Spinal cord (tissue), 10 donors: ENCODE measurements around the gene CTNNA2. TPM values are rescaled to one million over a fixed set of nuclear protein-coding genes. Genes with fewer than 3 reads are reported as not detected.

Experiments
- DNase-seq, 6 donors: peaks; one replicate each; pipeline versions ENCODE4 v3.0.0 to v3.0.0-alpha.2; 2013 to 2015; ENCODE audit warnings: low spot score in 6 of 6, low read depth in 4 of 6
- H3K27ac ChIP-seq: one replicate; pipeline ENCODE4 v1.5.1; 2013; ENCODE audit warnings: low read depth, low read length, control low read depth
- H3K27me3 ChIP-seq: one replicate; pipeline ENCODE4 v1.6.1; 2013; ENCODE audit warnings: low read length; ENCODE audit not compliant: control insufficient read depth, insufficient read depth
- H3K36me3 ChIP-seq: one replicate; pipeline ENCODE4 v1.6.1; 2013; ENCODE audit warnings: low read length; ENCODE audit not compliant: control insufficient read depth, insufficient read depth
- H3K4me1 ChIP-seq: one replicate; pipeline ENCODE4 v1.6.1; 2013; ENCODE audit warnings: low read length; ENCODE audit not compliant: control insufficient read depth, insufficient read depth
- H3K4me3 ChIP-seq: one replicate; pipeline ENCODE4 v1.5.1; 2013; ENCODE audit warnings: low read depth, low read length, control low read depth
- H3K9me3 ChIP-seq: one replicate; pipeline ENCODE4 v1.6.1; 2013; ENCODE audit warnings: low read length; ENCODE audit not compliant: control insufficient read depth, insufficient read depth
- WGBS: methylation state at CpG from one replicate; pipeline ENCODE4 v1.1.5; 2013; ENCODE audit warnings: missing lambda C conversion rate; ENCODE audit not compliant: insufficient coverage; 5-methylcytosine and 5-hydroxymethylcytosine counted together
- polyA plus RNA-seq, 2 donors: library from polyadenylated mRNA; unstranded; fragments of 120-200 nt; gene quantifications; one replicate each; pipeline ENCODE4 v1.2.1, GENCODE V29; 2013; ENCODE audit not compliant: insufficient read length in 2 of 2
- total RNA-seq, 2 donors: library from RNA; depleted of rRNA in 1 of 2; stranded (reverse); fragments of 120-200 nt in 1 of 2; fragments of >200 nt in 1 of 2; gene quantifications; one replicate each; pipeline versions ENCODE4 v1.2.3 to v1.2.4, GENCODE V29; 2013 to 2014
- donor health status: healthy.

Gene CTNNA2
- total and polyA plus RNA-seq, 4 donors, result 42.4 to 117 (median 84.7) TPM

- no peak overlapping the region for H3K27ac ChIP-seq
- DNase-seq, result no peak
- no peaks in the 10 kb centered on the region for H3K9me3 ChIP-seq
- no peaks in the 10 kb centered on the region for H3K4me1 ChIP-seq
- H3K36me3 ChIP-seq, result no peaks in the 10 kb centered on the region
- 81% methylated on average over 8 of the region's 13 CpGs for WGBS
- H3K27me3 ChIP-seq, result no peaks in the 10 kb centered on the region
- no peak overlapping the region for H3K4me3 ChIP-seq
Measured at GRCh38 chr2:80545420-80546210, 1032.8 kb downstream of the CTNNA2 start.

- WGBS, result 100% methylated on average over 1 of the region's 1 CpG
- DNase-seq, result no peak
- no peaks in the 10 kb centered on the region for H3K9me3 ChIP-seq
- H3K27ac ChIP-seq, result no peak overlapping the region
- no peaks in the 10 kb centered on the region for H3K36me3 ChIP-seq
- H3K4me1 ChIP-seq, result no peaks in the 10 kb centered on the region
- no peaks in the 10 kb centered on the region for H3K27me3 ChIP-seq
- no peak overlapping the region for H3K4me3 ChIP-seq
Measured at GRCh38 chr2:80546766-80547165, 1033.9 kb downstream of the CTNNA2 start.

GRCh38 chr2:80547344-80547743, 1034.5 kb downstream of the CTNNA2 start:
- H3K9me3 ChIP-seq, result no peaks in the 10 kb centered on the region
- H3K4me1 ChIP-seq, result no peaks in the 10 kb centered on the region
- no peak for DNase-seq
- H3K36me3 ChIP-seq, result no peaks in the 10 kb centered on the region
- H3K4me3 ChIP-seq, result no peak overlapping the region
- H3K27ac ChIP-seq, result no peak overlapping the region
- no peaks in the 10 kb centered on the region for H3K27me3 ChIP-seq

DNA sequence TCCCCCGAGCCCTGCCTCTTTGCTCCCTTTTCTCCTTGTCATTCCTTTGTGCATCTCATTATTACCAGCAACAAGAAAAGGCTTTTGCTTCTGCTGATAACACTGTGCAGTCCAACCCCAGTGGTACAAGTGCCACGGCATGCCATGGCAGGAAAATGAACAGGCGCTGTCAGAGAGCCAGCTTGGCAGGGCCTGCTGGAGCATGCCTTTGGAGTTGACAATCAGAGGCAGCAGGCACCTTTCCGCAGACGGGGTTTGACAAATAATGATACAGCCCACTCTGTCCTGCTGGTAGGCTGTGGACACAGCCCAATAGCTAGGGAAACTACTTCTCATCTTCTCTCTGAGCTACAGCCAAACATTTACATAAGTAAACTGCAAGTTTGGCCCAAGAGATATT, 1035.6 kb downstream of the CTNNA2 start:
- no peaks in the 10 kb centered on the region for H3K9me3 ChIP-seq
- DNase-seq, result peak in 2 of 6 donors; percentile 54 to 60
- H3K4me3 ChIP-seq, result no peak overlapping the region
- H3K4me1 ChIP-seq, result no peaks in the 10 kb centered on the region
- H3K27ac ChIP-seq, result no peak overlapping the region
- H3K27me3 ChIP-seq, result no peaks in the 10 kb centered on the region
- WGBS, result 60% methylated on average over 3 of the region's 5 CpGs
- no peaks in the 10 kb centered on the region for H3K36me3 ChIP-seq

GRCh38 chr2:80549901-80550300, 1037.0 kb downstream of the CTNNA2 start:
- no peaks in the 10 kb centered on the region for H3K9me3 ChIP-seq
- H3K36me3 ChIP-seq, result no peaks in the 10 kb centered on the region
- H3K27me3 ChIP-seq, result no peaks in the 10 kb centered on the region
- WGBS, result no CpG with 5 or more reads among the region's 3 CpGs
- DNase-seq, result no peak
- H3K4me3 ChIP-seq, result no peak overlapping the region
- no peak overlapping the region for H3K27ac ChIP-seq
- H3K4me1 ChIP-seq, result no peaks in the 10 kb centered on the region

GRCh38 chr2:80560326-80560725, 1047.5 kb downstream of the CTNNA2 start:
- Histone ChIP-seq H3K4me1 (no peaks in the 10 kb centered on the region), H3K4me3 (no peak overlapping the region), H3K27ac (no peak overlapping the region), H3K36me3 (no peaks in the 10 kb centered on the region), H3K9me3 (no peaks in the 10 kb centered on the region), H3K27me3 (no peaks in the 10 kb centered on the region)
- WGBS, result 71% methylated on average over 1 of the region's 4 CpGs
- peak in 1 of 6 donors; percentile 51 for DNase-seq

- H3K27ac ChIP-seq, result no peak overlapping the region
- H3K4me3 ChIP-seq, result no peak overlapping the region
- 25% methylated on average over 1 of the region's 3 CpGs for WGBS
- H3K27me3 ChIP-seq, result no peaks in the 10 kb centered on the region
- DNase-seq, result peak in 1 of 6 donors; percentile 20
- no peaks in the 10 kb centered on the region for H3K4me1 ChIP-seq
- no peaks in the 10 kb centered on the region for H3K36me3 ChIP-seq
- H3K9me3 ChIP-seq, result no peaks in the 10 kb centered on the region
Measured at GRCh38 chr2:80568011-80568410, 1055.2 kb downstream of the CTNNA2 start.

DNA sequence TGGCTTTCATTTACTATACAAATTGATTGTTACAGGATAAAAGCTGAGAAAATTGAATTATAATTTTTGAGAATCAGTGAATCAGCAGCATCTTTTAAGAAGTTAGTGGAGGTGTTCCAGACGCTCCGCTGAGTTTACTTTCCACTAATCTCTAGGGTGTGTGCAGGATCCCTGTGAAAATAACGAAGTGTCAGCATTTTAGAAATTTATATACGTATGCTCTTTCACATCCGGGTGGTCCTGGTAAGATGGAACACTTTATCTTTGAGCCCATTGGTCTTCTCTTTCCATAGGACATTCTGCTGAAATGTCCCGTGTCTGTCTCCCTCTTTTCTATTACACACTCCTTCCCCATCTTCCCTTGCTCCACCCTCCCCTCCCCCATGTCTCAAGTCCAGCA, 1060.3 kb downstream of the CTNNA2 start:
- DNase-seq, result no peak
- H3K36me3 ChIP-seq, result no peaks in the 10 kb centered on the region
- no peaks in the 10 kb centered on the region for H3K27me3 ChIP-seq
- H3K9me3 ChIP-seq, result no peaks in the 10 kb centered on the region
- H3K4me1 ChIP-seq, result no peaks in the 10 kb centered on the region
- no peak overlapping the region for H3K4me3 ChIP-seq
- no peak overlapping the region for H3K27ac ChIP-seq
- WGBS, result 95% methylated on average over 3 of the region's 6 CpGs

DNA sequence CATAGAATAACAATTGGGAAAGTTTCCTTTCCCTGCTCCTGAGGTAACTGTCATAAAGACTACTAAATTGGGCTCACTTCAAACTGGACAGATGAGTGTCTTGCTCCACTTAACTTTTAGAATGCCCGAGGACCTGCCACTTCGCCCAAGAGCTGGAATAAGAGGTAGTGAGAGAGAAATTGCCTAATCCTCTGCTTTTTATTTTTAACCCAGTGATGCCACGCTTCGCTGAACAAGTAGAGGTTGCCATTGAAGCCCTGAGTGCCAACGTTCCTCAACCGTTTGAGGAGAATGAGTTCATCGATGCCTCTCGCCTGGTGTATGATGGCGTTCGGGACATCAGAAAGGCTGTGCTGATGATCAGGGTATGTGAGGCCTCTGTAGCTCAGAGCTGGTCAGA, 1061.1 kb downstream of the CTNNA2 start:
- no peaks in the 10 kb centered on the region for H3K36me3 ChIP-seq
- WGBS, result 94% methylated on average over 10 of the region's 10 CpGs
- no peaks in the 10 kb centered on the region for H3K27me3 ChIP-seq
- H3K4me3 ChIP-seq, result no peak overlapping the region
- H3K4me1 ChIP-seq, result no peaks in the 10 kb centered on the region
- no peak overlapping the region for H3K27ac ChIP-seq
- no peak for DNase-seq
- H3K9me3 ChIP-seq, result no peaks in the 10 kb centered on the region

DNA sequence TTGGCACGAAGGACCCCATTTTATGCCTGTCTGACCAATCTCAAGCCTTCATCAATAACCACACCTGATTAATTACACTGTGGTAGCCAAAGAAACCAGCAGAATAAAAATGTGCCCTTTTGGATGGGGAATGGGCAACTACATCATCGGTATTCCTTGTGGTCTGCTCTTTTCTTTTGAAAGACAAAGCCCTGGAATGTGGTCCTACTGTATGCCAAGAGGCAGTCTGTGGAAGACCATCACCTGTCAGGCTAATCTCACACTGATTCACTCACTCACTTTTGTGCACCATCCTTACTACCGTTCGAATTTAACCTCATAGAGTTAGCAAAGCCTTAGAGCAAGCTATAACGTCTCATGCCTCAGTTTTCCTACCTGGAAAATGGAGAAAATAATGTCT, 1066.9 kb downstream of the CTNNA2 start:
- H3K4me1 ChIP-seq, result no peaks in the 10 kb centered on the region
- 83% methylated on average over 4 of the region's 5 CpGs for WGBS
- DNase-seq, result no peak
- H3K27ac ChIP-seq, result no peak overlapping the region
- no peak overlapping the region for H3K4me3 ChIP-seq
- H3K9me3 ChIP-seq, result no peaks in the 10 kb centered on the region
- H3K36me3 ChIP-seq, result no peaks in the 10 kb centered on the region
- H3K27me3 ChIP-seq, result no peaks in the 10 kb centered on the region
